Lower lobe of right lung (tissue), 2 donors: Measurements from ENCODE around the gene NXPE3. TPM values are rescaled to one million over a fixed set of nuclear protein-coding genes. Genes with fewer than 3 reads are reported as not detected.

ENCODE experiments used
- ATAC-seq, 2 donors: fragments of 200-7000 bp; cut with Tn5 transposase; one replicate each; pipeline ENCODE4 v1.9.1; 2020 to 2022; ENCODE audit warnings: mild to moderate bottlenecking in 2 of 2, moderate library complexity in 2 of 2
- DNase-seq: peaks from one replicate; pipeline ENCODE4 v3.0.0-alpha.2; 2020
- H3K27ac ChIP-seq: fragments of 200-600 bp; one replicate; pipeline ENCODE4 v1.8.0; 2022
- H3K27me3 ChIP-seq: fragments of 200-600 bp; one replicate; pipeline ENCODE4 v1.8.0; 2022; ENCODE audit warnings: low read depth
- H3K36me3 ChIP-seq: fragments of 200-600 bp; one replicate; pipeline ENCODE4 v1.8.0; 2022; ENCODE audit warnings: mild to moderate bottlenecking
- H3K4me1 ChIP-seq: fragments of 200-600 bp; one replicate; pipeline ENCODE4 v1.8.0; 2022
- H3K4me3 ChIP-seq: fragments of 200-600 bp; one replicate; pipeline ENCODE4 v1.8.0; 2022; ENCODE audit warnings: mild to moderate bottlenecking
- H3K9me3 ChIP-seq: fragments of 200-600 bp; one replicate; pipeline ENCODE4 v1.8.0; 2022
- CTCF ChIP-seq: fragments of 200-600 bp; IDR thresholded peaks from one replicate; pipeline ENCODE4 v1.8.0; 2022; ENCODE audit warnings: antibody characterized with exemption, mild to moderate bottlenecking
- intact Hi-C: fragments of 100-400 bp; cut with DNase I; formaldehyde crosslinking; loops from one replicate; pipeline ENCODE4 v1.11.0; 2022
- total RNA-seq: library from RNA; stranded (reverse); fragmentation: NEBNext Ultra II Directional; extraction: Animal tissue kit (Norgen Biotek cat#: 25700); gene quantifications from one replicate; pipeline ENCODE4 v1.2.1, GENCODE V29; 2021
- donor health status: DM: no; HTN: yes; CAD: no; lungs with severe emphysema.

Gene NXPE3
- total RNA-seq, 1 donor from 2014 or later: 22.0 TPM

GRCh38 chr3:101868534-101869464 is 89.8 kb downstream of the NXPE3 start:
- ATAC-seq: peak; percentile 79 to 83
- Histone ChIP-seq H3K9me3 (no peaks in the 10 kb centered on the region), H3K36me3 (no peaks in the 10 kb centered on the region), H3K27me3 (no peaks in the 10 kb centered on the region), H3K27ac (no peak overlapping the region), H3K4me3 (no peak overlapping the region), H3K4me1 (peaks cover 6% of the 10 kb centered on the region)
- DNase-seq: peak; percentile 63
- TF ChIP-seq CTCF: no peak
- intact Hi-C loops: no loop called here

GRCh38 chr3:101870138-101870537 is 91.1 kb downstream of the NXPE3 start:
- no peak overlapping the region for H3K4me3 ChIP-seq
- H3K9me3 ChIP-seq: no peaks in the 10 kb centered on the region
- DNase-seq (no peak), ATAC-seq (no peak)
- H3K27me3 ChIP-seq: no peaks in the 10 kb centered on the region
- H3K36me3 ChIP-seq: no peaks in the 10 kb centered on the region
- H3K4me1 ChIP-seq: peaks cover 6% of the 10 kb centered on the region
- intact Hi-C loops: no loop called here
- H3K27ac ChIP-seq: no peak overlapping the region
- TF ChIP-seq CTCF: no peak

GRCh38 chr3:101873619-101874018 is 94.6 kb downstream of the NXPE3 start:
- no peaks in the 10 kb centered on the region for H3K27me3 ChIP-seq
- TF ChIP-seq CTCF: no peak
- no peak overlapping the region for H3K4me3 ChIP-seq
- ATAC-seq (no peak), DNase-seq (no peak)
- H3K36me3 ChIP-seq: no peaks in the 10 kb centered on the region
- H3K9me3 ChIP-seq: no peaks in the 10 kb centered on the region
- H3K27ac ChIP-seq: no peak overlapping the region
- intact Hi-C loops: no loop called here
- no peaks in the 10 kb centered on the region for H3K4me1 ChIP-seq

GRCh38 chr3:101876142-101876541 is 97.1 kb downstream of the NXPE3 start:
- Histone ChIP-seq H3K36me3 (no peaks in the 10 kb centered on the region), H3K27me3 (no peaks in the 10 kb centered on the region), H3K9me3 (no peaks in the 10 kb centered on the region), H3K4me3 (no peak overlapping the region), H3K4me1 (no peaks in the 10 kb centered on the region), H3K27ac (no peak overlapping the region)
- no peak for TF ChIP-seq CTCF
- DNase-seq (no peak), ATAC-seq (peak in 1 of 2 donors; percentile 46)
- intact Hi-C loops: no loop called here

Other genes with a start within 250 kb of the NXPE3 start
- gene TRMT10C, start 217.3 kb upstream of the NXPE3 start, total RNA-seq: 17.4 TPM
- 137 TPM for gene PCNP, start 205.0 kb upstream of the NXPE3 start, total RNA-seq
- gene ZBTB11, start 102.1 kb upstream of the NXPE3 start, total RNA-seq: 23.5 TPM
- 793 TPM for gene RPL24, start 92.5 kb upstream of the NXPE3 start, total RNA-seq
- 8.0 TPM for gene CEP97, start 54.6 kb upstream of the NXPE3 start, total RNA-seq
- 76.2 TPM for gene NFKBIZ, start 70.3 kb downstream of the NXPE3 start, total RNA-seq